A549 treated with CpdA at 1 μM for 4 hours (cell line): Measurements from ENCODE around the gene TEKT5. TPM values are rescaled to one million over a fixed set of nuclear protein-coding genes. Genes with fewer than 3 reads are reported as not detected.

Experiments used
- total RNA-seq: library from RNA; stranded (reverse); fragments of 200-300 nt; extraction: Qiagen RNA extraction; gene quantifications from 5 replicates; pipeline ENCODE4 v1.2.3, GENCODE V29; 2022; ENCODE audit warnings: low read depth

TEKT5 gene
- total RNA-seq, result 0.05 to 0.27 TPM in 2 of 5 replicates, not detected in the others

GRCh38 chr16:10694830-10695229, at the start of gene TEKT5:
Gene TEKT5 (minus strand): TSS chr16:10694930. CDS start chr16:10694873, 57 bp downstream.

DNA sequence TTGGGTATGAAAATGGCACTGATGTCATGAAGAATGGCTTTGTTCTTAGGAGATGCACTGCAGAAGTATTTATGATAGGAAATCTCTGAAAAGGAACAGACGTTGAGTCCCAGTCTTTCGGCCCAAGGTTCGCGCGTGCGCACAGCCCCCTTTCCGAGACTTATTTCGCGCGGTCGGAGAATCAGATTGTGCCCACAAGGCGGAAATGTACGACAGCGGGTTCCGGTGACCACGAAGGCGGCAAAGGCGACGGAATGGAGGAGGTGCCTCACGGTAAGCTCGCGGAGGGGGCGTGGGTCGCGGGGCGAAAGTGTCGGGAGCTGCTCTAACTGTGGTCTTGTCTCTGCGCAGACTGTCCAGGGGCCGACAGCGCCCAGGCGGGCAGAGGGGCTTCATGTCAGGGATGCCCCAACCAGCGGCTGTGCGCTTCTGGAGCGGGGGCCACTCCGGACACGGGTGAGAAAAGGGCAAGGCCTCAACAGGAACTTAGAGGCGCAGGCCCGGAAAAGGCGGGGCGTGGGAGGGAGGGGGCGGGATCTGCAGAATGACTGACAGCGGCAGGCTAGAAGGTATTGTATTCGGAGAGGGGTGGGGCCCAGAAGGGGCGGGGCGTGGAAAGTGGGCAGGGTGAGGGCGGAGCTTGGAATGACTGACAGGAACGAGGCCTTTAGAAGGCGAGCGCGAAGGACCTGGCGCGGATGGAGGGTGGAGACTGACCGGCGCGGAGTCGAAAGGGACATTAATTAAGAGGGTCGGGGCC, 49.1 kb upstream of the TEKT5 start, which contains the start of gene NUBP1:
Gene NUBP1 (plus strand): TSS at position 233 of the 760 bp plus-strand sequence. CDS start 22 bp downstream, at position 255.

GRCh38 chr16:10579965-10580882, 114.5 kb downstream of the TEKT5 start, which contains the start of gene EMP2:
Gene EMP2 (minus strand): TSS chr16:10580598. CDS start chr16:10547617, 32,981 bp downstream.

Other genes with a start within 250 kb of the TEKT5 start
- 16.6 to 23.3 TPM (median 22.0 TPM) in 5 replicates for gene EMP2, start 114.3 kb downstream of the TEKT5 start, total RNA-seq
- 41.7 to 47.2 TPM (median 43.8 TPM) in 5 replicates for gene NUBP1, start 48.9 kb upstream of the TEKT5 start, total RNA-seq
- gene TVP23A, start 123.9 kb upstream of the TEKT5 start, total RNA-seq, result 0.05 to 0.34 TPM (median 0.14 TPM) in 5 replicates
- gene CIITA, start 182.3 kb upstream of the TEKT5 start, total RNA-seq, result 0.08 to 0.17 TPM (median 0.16 TPM) in 5 replicates
- 29.3 to 42.2 TPM (median 41.3 TPM) in 5 replicates for gene DEXI, start 247.5 kb upstream of the TEKT5 start, total RNA-seq
- gene CLEC16A, start 249.6 kb upstream of the TEKT5 start, total RNA-seq, result 7.4 to 9.2 TPM (median 8.3 TPM) in 5 replicates